Stimulated activated CD4-positive, alpha-beta T cell treated with anti-CD3 and anti-CD28 coated beads, Interleukin-12 subunit alpha, Interleukin-12 subunit beta, amount 100 ng/mL, for 48 hours (primary cell): ENCODE measurements around the gene ZNF559.

Experiments used
- DNase-seq, 3 donors: peaks; one replicate each; pipeline ENCODE4 v3.0.0-alpha.2; 2020; ENCODE audit warnings: low read depth in 2 of 3, low spot score in 1 of 3

The ZNF559 gene

DNA sequence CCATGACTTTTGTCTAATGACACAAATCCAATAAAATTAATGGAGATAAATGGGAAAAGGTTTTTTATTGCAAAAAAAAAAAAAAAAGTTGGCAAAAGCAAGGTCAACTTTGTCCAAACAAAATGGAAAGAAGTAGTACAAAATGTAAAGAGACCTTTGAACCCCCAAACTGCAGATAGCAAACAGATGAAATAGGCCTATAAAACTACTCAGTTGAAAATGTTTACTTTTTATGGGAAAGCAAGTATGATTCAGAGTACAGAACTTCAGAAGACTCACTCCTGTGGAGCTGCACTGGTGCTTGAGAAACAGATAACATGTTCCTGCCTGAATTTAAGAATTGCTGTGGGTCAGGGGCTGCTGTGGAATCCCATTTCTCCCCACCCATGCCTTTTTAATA lies 29.0 kb downstream of the ZNF559 start:
- DNase-seq = no peak

DNA sequence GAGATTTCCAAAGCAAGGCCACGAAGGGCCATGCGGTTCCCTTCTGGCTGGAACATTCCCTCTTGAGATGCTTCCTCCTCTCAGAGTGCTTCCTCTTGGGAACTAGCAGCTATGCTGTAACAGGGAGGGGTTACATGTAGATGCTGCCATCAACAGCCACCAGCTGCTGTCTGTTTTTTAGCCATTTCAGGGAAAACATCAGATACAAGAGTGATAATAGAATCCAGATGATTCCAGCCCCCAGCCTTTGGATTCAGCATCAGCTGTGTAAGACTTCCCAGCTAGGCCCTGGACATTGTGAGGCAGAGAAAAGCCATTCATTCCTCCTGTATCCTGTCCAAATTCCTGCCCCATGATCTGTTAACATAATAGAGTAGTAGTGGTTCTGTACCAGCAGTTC lies 30.7 kb downstream of the ZNF559 start:
- DNase-seq = no peak

DNA sequence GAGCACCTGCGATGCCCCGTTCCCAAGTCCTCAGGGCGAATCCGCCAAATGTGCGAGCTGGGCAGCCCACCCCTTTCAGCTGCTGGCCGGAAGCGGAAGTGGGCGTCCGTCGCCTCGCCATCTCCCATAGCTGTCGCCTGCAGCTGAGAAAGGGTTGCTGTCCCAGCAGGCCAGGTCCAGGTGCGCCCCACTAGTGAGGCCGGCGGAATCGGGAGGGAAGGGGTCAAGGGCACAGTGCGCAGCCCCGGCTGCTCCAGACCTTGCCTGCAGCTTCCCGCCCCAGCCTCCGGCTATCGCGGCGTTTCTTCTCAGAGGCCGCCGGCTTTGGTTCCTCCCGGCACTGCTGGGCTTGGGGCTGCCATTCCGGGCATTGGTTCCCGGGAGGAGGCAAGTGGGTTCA lies 38.9 kb downstream of the ZNF559 start, which contains the start of gene ZNF177:
Gene ZNF177 (plus strand): TSS at position 109 of the 400 bp plus-strand sequence. CDS start 15,299 bp downstream, outside the sequence.
- DNase-seq = no peak

DNA sequence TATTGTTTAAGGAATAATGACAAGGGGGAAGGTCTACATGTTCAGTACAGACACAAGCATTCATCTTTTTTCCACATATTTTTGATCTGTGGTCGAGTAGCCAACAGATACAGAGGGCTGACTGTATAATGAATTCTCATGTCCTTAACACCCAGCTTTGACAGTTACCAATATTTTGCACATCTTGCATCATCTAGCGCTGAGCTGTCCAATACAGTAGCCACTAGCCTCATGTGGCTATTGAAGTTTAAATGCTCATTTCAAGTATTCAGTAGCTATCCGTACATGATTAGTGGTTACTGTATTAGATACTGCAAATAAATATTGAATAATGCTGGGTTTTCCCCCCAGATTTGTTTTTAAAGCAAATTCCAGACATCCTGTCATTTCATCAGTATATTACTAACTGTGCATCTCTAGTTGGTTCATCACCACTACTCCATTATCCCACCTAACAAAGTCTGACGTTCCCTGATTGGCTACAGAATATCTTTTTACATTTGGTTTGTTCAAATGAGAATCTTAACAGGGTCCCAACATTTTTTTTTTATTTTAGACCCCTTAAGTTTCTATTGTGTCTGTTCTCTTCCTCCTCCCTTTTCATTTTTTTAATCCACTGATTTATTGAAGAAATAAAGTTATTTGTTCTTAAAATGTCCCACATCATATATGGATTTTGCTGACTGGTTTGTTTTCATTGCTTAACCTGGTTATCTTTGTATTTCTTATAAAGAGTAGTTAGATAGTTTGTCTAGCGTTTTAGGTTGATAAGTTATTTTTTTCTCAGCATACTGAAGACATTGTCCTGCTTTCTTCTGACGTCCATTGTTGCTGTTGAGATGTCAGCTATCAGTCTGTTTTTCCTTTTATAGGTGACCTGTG lies 47.0 kb downstream of the ZNF559 start:
- DNase-seq = no peak

DNA sequence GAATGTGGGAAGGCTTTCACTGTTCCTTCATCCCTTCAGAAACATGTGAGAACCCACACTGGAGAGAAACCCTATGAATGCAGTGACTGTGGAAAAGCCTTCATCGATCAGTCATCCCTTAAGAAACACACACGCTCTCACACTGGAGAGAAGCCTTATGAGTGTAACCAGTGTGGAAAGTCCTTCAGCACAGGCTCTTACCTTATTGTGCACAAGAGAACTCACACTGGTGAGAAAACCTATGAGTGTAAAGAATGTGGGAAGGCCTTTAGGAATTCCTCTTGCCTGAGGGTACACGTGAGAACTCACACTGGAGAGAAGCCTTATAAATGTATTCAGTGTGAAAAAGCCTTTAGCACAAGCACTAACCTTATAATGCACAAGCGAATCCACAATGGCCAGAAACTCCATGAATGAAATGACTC lies 57.4 kb downstream of the ZNF559 start:
- no peak for DNase-seq
